Mesendoderm (in vitro differentiated cells): Measurements from ENCODE around the gene RIPPLY2.

ENCODE experiments used
- DNase-seq: peaks from one replicate; pipeline ENCODE4 v3.0.0; 2013
- H2AK5ac ChIP-seq: 2 replicates; pipeline ENCODE4 v1.6.1; 2013; ENCODE audit warnings: low read length, inconsistent platforms
- H2BK120ac ChIP-seq: 2 replicates; pipeline ENCODE4 v1.6.1; 2013; ENCODE audit warnings: low read depth, mild to moderate bottlenecking, low read length, moderate library complexity, mixed read lengths
- H2BK15ac ChIP-seq: replicated peaks from 2 replicates; pipeline ENCODE4 v1.6.1; 2013; ENCODE audit warnings: low read depth, mild to moderate bottlenecking, moderate library complexity
- H2BK5ac ChIP-seq: 2 replicates; pipeline ENCODE4 v1.6.1; 2013; ENCODE audit warnings: low read length, inconsistent platforms
- H3K18ac ChIP-seq: 2 replicates; pipeline ENCODE4 v1.6.1; 2013; ENCODE audit warnings: mild to moderate bottlenecking, low read length, mixed read lengths
- H3K23ac ChIP-seq: one replicate; pipeline ENCODE4 v1.6.1; 2013; ENCODE audit warnings: low read length
- H3K27ac ChIP-seq: 2 replicates; pipeline ENCODE4 v1.5.1; 2013; ENCODE audit warnings: low read depth, mild to moderate bottlenecking, inconsistent platforms, low read length, moderate library complexity
- H3K27me3 ChIP-seq: 2 replicates; pipeline ENCODE4 v1.6.1; 2013; ENCODE audit warnings: low read length, control low read depth, mild to moderate bottlenecking, inconsistent platforms; ENCODE audit not compliant: insufficient read depth, poor library complexity
- H3K36me3 ChIP-seq: 2 replicates; pipeline ENCODE4 v1.6.1; 2013; ENCODE audit warnings: low read length, inconsistent platforms; ENCODE audit not compliant: control insufficient read depth, insufficient read depth
- H3K4ac ChIP-seq: one replicate; pipeline ENCODE4 v1.6.1; 2013; ENCODE audit warnings: low read depth, mild to moderate bottlenecking, low read length, moderate library complexity
- H3K4me1 ChIP-seq: 2 replicates; pipeline ENCODE4 v1.6.1; 2013; ENCODE audit warnings: low read depth, low read length, inconsistent platforms; ENCODE audit not compliant: control insufficient read depth
- H3K4me2 ChIP-seq: 2 replicates; pipeline ENCODE4 v1.6.1; 2013; ENCODE audit warnings: low read length
- H3K4me3 ChIP-seq: 2 replicates; pipeline ENCODE4 v1.5.1; 2013; ENCODE audit warnings: mild to moderate bottlenecking, low read length
- H3K56ac ChIP-seq: one replicate; pipeline ENCODE4 v1.6.1; 2013; ENCODE audit warnings: low read length
- H3K79me1 ChIP-seq: 2 replicates; pipeline ENCODE4 v1.6.1; 2013; ENCODE audit warnings: low read length, inconsistent platforms
- H3K79me2 ChIP-seq: 2 replicates; pipeline ENCODE4 v1.6.1; 2013; ENCODE audit warnings: mild to moderate bottlenecking, low read length; ENCODE audit not compliant: control insufficient read depth, insufficient read depth
- H3K9ac ChIP-seq: 2 replicates; pipeline ENCODE4 v1.6.1; 2013; ENCODE audit warnings: low read length, inconsistent platforms
- H4K5ac ChIP-seq: one replicate; pipeline ENCODE4 v1.6.1; 2013; ENCODE audit warnings: low read length
- H4K8ac ChIP-seq: one replicate; pipeline ENCODE4 v1.6.1; 2013; ENCODE audit warnings: low read depth, mild to moderate bottlenecking, control low read depth, low read length, moderate library complexity
- WGBS: extraction: QIAGEN DNeasy Blood & Tissue Kit; methylation state at CpG from one replicate; pipeline ENCODE4 v1.1.7; 2013; ENCODE audit warnings: low lambda C conversion rate, missing lambda C conversion rate; ENCODE audit not compliant: insufficient coverage; ENCODE audit errors: extremely low coverage; 5-methylcytosine and 5-hydroxymethylcytosine counted together

RIPPLY2 gene

DNA sequence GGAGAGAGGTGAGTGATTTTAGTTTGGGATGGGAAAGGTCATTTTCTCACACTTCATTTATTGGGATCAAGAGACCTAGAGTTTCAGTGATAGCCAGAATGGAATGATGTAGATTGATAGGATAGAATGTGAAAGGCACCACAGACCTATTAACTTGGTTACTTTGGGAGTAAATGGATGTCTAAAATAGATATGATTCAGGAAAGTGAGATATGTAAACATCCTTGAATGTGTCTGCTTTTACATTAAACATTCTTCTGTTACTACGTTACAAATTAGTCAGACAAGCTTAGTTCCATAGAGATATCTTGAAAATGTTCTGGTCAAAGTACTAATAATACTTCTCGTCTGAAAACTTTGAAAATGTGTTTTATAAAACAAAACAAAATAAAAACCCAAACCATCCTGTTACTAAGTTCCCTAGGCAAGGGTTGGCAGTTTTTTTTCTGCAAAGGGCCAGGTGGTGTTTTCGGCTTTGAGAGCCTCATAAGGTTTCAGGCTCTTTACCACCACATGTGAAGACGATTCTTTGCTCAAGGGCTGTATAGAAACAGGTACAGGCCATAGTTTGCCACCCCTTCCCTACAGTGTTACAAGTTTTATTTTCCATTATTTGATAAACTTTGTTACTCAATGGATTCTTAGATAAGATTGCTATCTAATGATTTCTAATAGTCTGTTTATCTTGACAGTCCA is 9.8 kb downstream of the RIPPLY2 start:
- peaks cover 5% of the 10 kb centered on the region for H3K79me2 ChIP-seq
- no peak overlapping the region for H2BK5ac ChIP-seq
- no CpG with 5 or more reads among the region's 4 CpGs for WGBS
- peaks cover 5% of the 10 kb centered on the region for H3K79me1 ChIP-seq
- no peak overlapping the region for H2BK15ac ChIP-seq
- H3K4me1 ChIP-seq = no peaks in the 10 kb centered on the region
- no peak overlapping the region for H2AK5ac ChIP-seq
- no peaks in the 10 kb centered on the region for H3K36me3 ChIP-seq
- no peak overlapping the region for H4K5ac ChIP-seq
- no peak for DNase-seq
- H3K4me2 ChIP-seq = no peak overlapping the region
- no peak overlapping the region for H4K8ac ChIP-seq
- no peak overlapping the region for H3K4me3 ChIP-seq
- H3K23ac ChIP-seq = no peak overlapping the region
- H3K56ac ChIP-seq = no peak overlapping the region
- no peak overlapping the region for H3K9ac ChIP-seq
- H2BK120ac ChIP-seq = no peak overlapping the region
- no peaks in the 10 kb centered on the region for H3K27me3 ChIP-seq
- H3K27ac ChIP-seq = no peak overlapping the region
- no peak overlapping the region for H3K18ac ChIP-seq
- H3K4ac ChIP-seq = no peak overlapping the region

DNA sequence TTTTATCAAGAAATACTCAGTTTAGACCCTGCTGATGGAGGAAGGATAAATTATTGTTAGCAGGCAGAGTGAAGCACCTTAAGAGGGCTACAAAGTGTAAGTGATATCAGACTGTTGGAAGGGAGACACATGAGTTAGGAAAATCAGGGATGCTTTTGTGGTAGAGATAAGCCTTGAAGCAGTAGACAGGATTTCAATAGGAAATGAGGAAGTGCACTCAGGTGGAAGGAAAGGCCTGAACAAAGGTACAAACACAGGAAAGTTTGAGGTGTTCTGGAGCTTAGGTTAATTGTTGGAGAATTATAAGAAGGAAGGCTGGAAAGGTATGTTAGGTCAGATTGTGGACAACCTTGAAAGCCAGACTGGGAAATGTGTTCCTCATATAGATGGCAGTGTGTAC is 13.9 kb downstream of the RIPPLY2 start:
- H3K79me1 ChIP-seq = no peaks in the 10 kb centered on the region
- no peaks in the 10 kb centered on the region for H3K79me2 ChIP-seq
- H3K56ac ChIP-seq = no peak overlapping the region
- no peak overlapping the region for H3K18ac ChIP-seq
- DNase-seq = no peak
- H4K5ac ChIP-seq = no peak overlapping the region
- no peaks in the 10 kb centered on the region for H3K36me3 ChIP-seq
- no peaks in the 10 kb centered on the region for H3K4me1 ChIP-seq
- no peak overlapping the region for H2BK120ac ChIP-seq
- H2BK15ac ChIP-seq = no peak overlapping the region
- H3K9ac ChIP-seq = no peak overlapping the region
- no peak overlapping the region for H2BK5ac ChIP-seq
- no peak overlapping the region for H3K4ac ChIP-seq
- no peak overlapping the region for H3K23ac ChIP-seq
- H3K27me3 ChIP-seq = no peaks in the 10 kb centered on the region
- H3K4me2 ChIP-seq = no peak overlapping the region
- H3K4me3 ChIP-seq = no peak overlapping the region
- H3K27ac ChIP-seq = no peak overlapping the region
- no peak overlapping the region for H4K8ac ChIP-seq
- no peak overlapping the region for H2AK5ac ChIP-seq

DNA sequence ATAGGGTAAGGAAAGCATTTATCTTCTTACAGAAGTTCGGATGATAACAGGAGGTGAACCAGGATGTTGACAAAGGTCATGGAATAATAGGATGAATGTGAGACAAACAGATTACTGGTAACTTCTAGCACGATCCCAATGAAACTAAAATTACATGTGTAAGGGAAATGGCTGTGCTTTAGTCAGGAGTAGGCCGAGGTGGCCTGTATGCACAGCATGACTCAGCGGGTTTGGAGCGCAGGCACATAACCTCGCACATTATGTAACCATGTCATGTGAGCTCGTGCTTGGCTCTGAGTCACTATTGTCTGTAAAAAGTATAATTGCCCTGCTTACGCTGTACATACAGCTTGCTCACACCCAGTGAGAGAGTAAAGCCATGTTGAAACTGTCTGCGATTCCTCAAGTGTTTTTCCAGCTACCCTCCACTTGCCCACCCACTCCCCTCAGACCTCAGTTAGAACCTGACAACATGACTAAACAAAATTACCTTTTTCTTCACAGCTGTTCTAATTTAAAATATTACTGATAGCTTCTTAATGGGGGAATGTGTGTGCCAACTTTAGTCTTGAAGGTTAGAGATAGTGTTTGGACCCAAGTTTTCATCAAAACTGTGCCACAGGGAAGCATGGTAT is 14.5 kb downstream of the RIPPLY2 start:
- Histone ChIP-seq H2BK15ac (no peak overlapping the region), H4K5ac (no peak overlapping the region), H4K8ac (no peak overlapping the region), H3K36me3 (no peaks in the 10 kb centered on the region), H3K4ac (no peak overlapping the region), H3K4me1 (no peaks in the 10 kb centered on the region), H3K18ac (no peak overlapping the region), H2BK120ac (no peak overlapping the region), H3K23ac (no peak overlapping the region), H3K27me3 (no peaks in the 10 kb centered on the region), H3K56ac (no peak overlapping the region), H3K27ac (no peak overlapping the region), H3K79me2 (no peaks in the 10 kb centered on the region), H2BK5ac (no peak overlapping the region), H3K4me3 (no peak overlapping the region), H2AK5ac (no peak overlapping the region), H3K4me2 (no peak overlapping the region), H3K9ac (no peak overlapping the region), H3K79me1 (no peaks in the 10 kb centered on the region)
- peak; percentile 73 for DNase-seq
- no CpG with 5 or more reads among the region's 9 CpGs for WGBS

DNA sequence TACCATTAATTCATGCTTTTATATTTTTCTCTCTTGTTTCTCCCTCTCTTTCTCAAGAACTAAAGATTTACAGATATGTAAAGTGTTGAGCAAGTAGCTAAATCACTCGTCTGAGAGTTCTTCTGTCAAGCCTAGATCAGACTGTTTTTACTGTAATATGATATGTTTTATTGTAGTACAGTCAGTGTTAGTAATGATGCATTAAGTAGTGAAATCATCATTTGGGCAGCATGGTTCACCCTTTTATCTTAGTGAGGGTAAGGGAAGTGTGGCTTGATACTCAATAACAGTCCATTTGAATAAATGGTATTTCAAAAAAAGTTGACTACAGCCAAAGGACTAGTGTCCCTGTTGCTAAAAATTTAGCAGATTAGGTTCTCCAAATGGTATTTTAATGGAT is 15.5 kb downstream of the RIPPLY2 start:
- Histone ChIP-seq H3K27me3 (no peaks in the 10 kb centered on the region), H3K4me3 (no peak overlapping the region), H2BK15ac (no peak overlapping the region), H2BK120ac (no peak overlapping the region), H3K4me1 (no peaks in the 10 kb centered on the region), H3K79me1 (no peaks in the 10 kb centered on the region), H3K27ac (no peak overlapping the region), H2BK5ac (no peak overlapping the region), H4K8ac (no peak overlapping the region), H3K4me2 (no peak overlapping the region), H2AK5ac (no peak overlapping the region), H3K36me3 (no peaks in the 10 kb centered on the region), H3K56ac (no peak overlapping the region), H3K79me2 (no peaks in the 10 kb centered on the region), H3K23ac (no peak overlapping the region), H3K18ac (no peak overlapping the region), H4K5ac (no peak overlapping the region), H3K4ac (no peak overlapping the region), H3K9ac (no peak overlapping the region)
- no peak for DNase-seq
- WGBS = no CpG with 5 or more reads among the region's 1 CpG

DNA sequence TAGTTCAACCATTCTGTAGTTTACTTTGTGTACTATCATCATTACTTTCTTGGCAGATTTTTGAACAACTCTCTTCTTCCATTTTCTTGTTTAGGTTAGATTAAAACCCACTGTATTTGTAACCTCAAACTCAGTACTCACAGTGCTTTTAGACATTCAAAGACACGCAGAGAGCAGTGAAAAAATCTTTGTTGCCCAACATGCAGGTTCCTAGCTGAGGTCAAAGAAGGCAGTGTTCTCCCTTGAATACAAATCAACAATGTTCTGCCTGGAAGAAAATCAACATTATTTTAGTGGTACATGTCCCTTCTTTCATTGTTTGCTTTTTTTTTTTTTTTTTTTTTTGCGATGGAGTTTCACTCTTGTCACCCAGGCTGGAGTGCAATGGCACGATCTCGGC is 17.5 kb downstream of the RIPPLY2 start:
- no peaks in the 10 kb centered on the region for H3K27me3 ChIP-seq
- H3K56ac ChIP-seq = no peak overlapping the region
- H3K18ac ChIP-seq = no peak overlapping the region
- no peak overlapping the region for H3K23ac ChIP-seq
- no peak overlapping the region for H4K5ac ChIP-seq
- no peak overlapping the region for H2BK15ac ChIP-seq
- no peaks in the 10 kb centered on the region for H3K79me1 ChIP-seq
- H3K4ac ChIP-seq = no peak overlapping the region
- H3K9ac ChIP-seq = no peak overlapping the region
- no peak overlapping the region for H2BK5ac ChIP-seq
- no peak overlapping the region for H3K27ac ChIP-seq
- DNase-seq = no peak
- H2AK5ac ChIP-seq = no peak overlapping the region
- H3K4me3 ChIP-seq = no peak overlapping the region
- H4K8ac ChIP-seq = no peak overlapping the region
- H2BK120ac ChIP-seq = no peak overlapping the region
- H3K4me2 ChIP-seq = no peak overlapping the region
- H3K36me3 ChIP-seq = no peaks in the 10 kb centered on the region
- H3K79me2 ChIP-seq = no peaks in the 10 kb centered on the region
- no peaks in the 10 kb centered on the region for H3K4me1 ChIP-seq
- no CpG with 5 or more reads among the region's 4 CpGs for WGBS
